ENCODE results near the gene SMIM29. TPM values are rescaled to one million over a fixed set of nuclear protein-coding genes. Genes with fewer than 3 reads are reported as not detected.

Gene SMIM29
- total RNA-seq, 1 experiment from 2014 or later, result 25.1 TPM

- Histone ChIP-seq H3K27me3 (ENCODE audit: insufficient read depth, low read length) (no peaks in the 10 kb centered on the region), H3K9me3 (ENCODE audit: control insufficient read depth in 1 of 2, insufficient read depth in 1 of 2, low read depth in 1 of 2, low read length in 2 of 2) (no peaks in the 10 kb centered on the region), H4K20me1 (ENCODE audit: insufficient read depth) (no peaks in the 10 kb centered on the region), H3K9ac (ENCODE audit: low read length) (no peak overlapping the region), H3K27ac (ENCODE audit: low read depth, low read length) (no peak overlapping the region), H3K36me3 (ENCODE audit: control insufficient read depth in 1 of 2, insufficient read depth in 2 of 2, low read length in 2 of 2) (no peaks in the 10 kb centered on the region), H3K4me3 (replicated peaks in 1 of 2; ENCODE audit: low read depth in 1 of 2, low read length in 2 of 2) (no peak overlapping the region), H2AFZ (ENCODE audit: low read depth, low read length, poor library complexity, severe bottlenecking) (no peak overlapping the region), H3K9me2 (ENCODE audit: insufficient read depth) (no peaks in the 10 kb centered on the region), H3K79me2 (ENCODE audit: insufficient read depth, low read length) (no peaks in the 10 kb centered on the region), H3K4me2 (ENCODE audit: low read length) (no peak overlapping the region), H3K4me1 (ENCODE audit: control insufficient read depth in 1 of 2, insufficient read depth in 2 of 2, low read length in 2 of 2) (no peaks in the 10 kb centered on the region)
- BruUV-seq (replicated peaks), result TSS peak; percentile 12
- DNase-seq (ENCODE audit: low read depth, low spot score) (no peak), ATAC-seq (no peak)
- intact Hi-C loops (cut with micrococcal nuclease), result no loop called here
- CTCF ChIA-PET, result no interaction called here
- RAD21 ChIA-PET (ENCODE audit: low non-redundant PET in 1 of 2, low total read pairs in 2 of 2, uncharacterized antibody in 2 of 2, unreplicated experiment in 2 of 2), result interaction anchor here in 1 of 2 experiments (0.6 kb wide), 1 partner anchor 415 kb away, joined by 3 read pairs; no protein-coding TSS in a partner anchor
- POLR2A ChIA-PET, result no interaction called here
- TF ChIP-seq EGR1 (IDR thresholded peaks at IDR 0.05; ENCODE audit: low read depth) (no peak), EZH2 (IDR thresholded peaks at IDR 0.05) (no peak), RAD21 (IDR thresholded peaks at IDR 0.05; ENCODE audit: low read depth) (no peak), ZBTB33 (IDR thresholded peaks at IDR 0.05; ENCODE audit: extremely low read depth, insufficient replicate concordance, low read length) (no peak), CTCF (IDR thresholded peaks at IDR 0.05 in 2 of 3, conservative IDR thresholded peaks at IDR 0.05 in 1 of 3; ENCODE audit: borderline replicate concordance in 1 of 3, insufficient read depth in 1 of 3, low read depth in 2 of 3, low read length in 2 of 3) (no peak), JUND (IDR thresholded peaks at IDR 0.05) (no peak), CBX3 (IDR thresholded peaks at IDR 0.05; ENCODE audit: low read depth) (no peak), POLR2A (IDR thresholded peaks at IDR 0.05; ENCODE audit: borderline replicate concordance, extremely low read depth, insufficient read depth, insufficient read length) (no peak), ELF1 (IDR thresholded peaks at IDR 0.05; ENCODE audit: borderline replicate concordance, low read depth) (no peak), YY1 (IDR thresholded peaks at IDR 0.05; ENCODE audit: extremely low read depth, insufficient replicate concordance, low read depth, low read length) (no peak), SP1 (IDR thresholded peaks at IDR 0.05; ENCODE audit: low read depth) (no peak), REST (IDR thresholded peaks at IDR 0.05; ENCODE audit: low read depth) (no peak), ATF3 (IDR thresholded peaks at IDR 0.05) (no peak), EZH2phosphoT487 (IDR thresholded peaks at IDR 0.05; ENCODE audit: borderline replicate concordance) (no peak), TCF7L2 (IDR thresholded peaks at IDR 0.05; ENCODE audit: borderline replicate concordance, extremely low read depth, insufficient read depth, insufficient read length) (no peak), POLR2AphosphoS5 (IDR thresholded peaks at IDR 0.05; ENCODE audit: low read depth, low read length) (no peak), MAX (IDR thresholded peaks at IDR 0.05) (no peak), ZNF274 (IDR thresholded peaks at IDR 0.05; ENCODE audit: low read depth, low read length) (no peak), CEBPB (IDR thresholded peaks at IDR 0.05; ENCODE audit: low read depth) (no peak)
Measured at GRCh38 chr6:34276881-34277762, 28.3 kb upstream of the SMIM29 start.
